NCI-H446 treated with DMSO at 0.1 percent for 48 hours (cell line): Measurements from ENCODE around the gene CSMD2.

Source experiments
- DNase-seq: peaks from one replicate; lab custom pipeline; 2025; lab: John Stamatoyannopoulos, UW

Gene CSMD2

DNA sequence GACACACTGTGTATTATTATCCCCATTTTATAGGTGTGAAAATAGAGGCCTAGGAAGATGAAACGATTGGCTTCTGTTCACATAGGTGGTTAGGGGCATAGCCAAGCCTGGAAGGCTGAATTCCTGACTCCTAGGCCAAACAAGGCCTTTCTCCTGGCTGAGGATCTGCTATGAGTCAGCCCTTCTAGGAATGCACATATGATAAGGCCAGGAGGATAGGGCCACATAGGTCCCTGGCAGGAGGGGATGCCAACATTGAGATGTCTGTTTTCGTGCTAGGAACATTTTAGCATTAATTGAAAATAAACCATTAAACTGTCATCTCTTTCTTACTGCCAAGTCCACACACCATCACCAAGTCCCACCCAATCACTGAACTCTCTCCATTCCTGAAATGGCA lies 9.2 kb downstream of the CSMD2 start:
- no peak for DNase-seq

DNA sequence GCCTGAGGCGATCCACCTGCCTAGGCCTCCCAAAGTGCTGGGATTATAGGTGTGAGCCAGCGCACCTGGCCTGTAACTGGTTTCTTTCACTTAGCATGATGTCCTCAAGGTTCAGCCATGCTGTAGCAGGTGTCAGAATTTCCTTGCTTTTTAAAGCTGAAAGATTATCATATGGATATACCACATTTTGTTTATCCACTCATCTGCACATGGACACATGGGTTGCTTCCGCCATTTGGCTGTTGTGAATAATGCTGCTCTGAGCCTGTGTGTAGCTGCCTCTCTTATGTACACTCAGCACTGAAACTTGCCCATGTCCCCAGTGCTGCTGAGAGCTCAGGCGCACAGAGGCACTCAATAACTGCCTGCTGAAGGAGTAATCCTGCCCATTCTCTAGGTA lies 11.8 kb downstream of the CSMD2 start:
- no peak for DNase-seq

GRCh38 chr1:34149501-34149900 lies 15.5 kb downstream of the CSMD2 start:
- DNase-seq = no peak

DNA sequence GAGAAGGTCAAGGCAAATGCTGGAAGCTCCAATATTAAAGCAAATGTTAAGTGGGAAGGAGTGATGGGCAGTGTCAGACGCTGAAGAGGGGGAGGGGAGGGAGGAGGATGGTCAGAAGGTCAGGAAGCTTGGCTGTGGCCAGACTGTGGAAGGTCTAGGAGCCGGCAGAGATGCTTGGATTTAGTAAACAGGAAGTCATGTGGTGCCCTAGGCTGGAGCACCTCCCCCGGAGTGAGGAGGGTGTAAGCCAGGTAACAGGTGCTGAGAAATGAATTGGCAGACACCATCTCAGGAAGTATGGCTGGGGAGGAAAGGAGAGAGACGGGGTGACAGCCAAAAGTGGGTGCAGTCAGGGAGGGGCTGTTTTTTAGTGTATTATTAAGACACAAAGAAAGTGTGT lies 17.7 kb downstream of the CSMD2 start:
- no peak for DNase-seq

GRCh38 chr1:34144766-34145165 lies 20.3 kb downstream of the CSMD2 start:
- no peak for DNase-seq

GRCh38 chr1:34143975-34144374 lies 21.1 kb downstream of the CSMD2 start:
- no peak for DNase-seq

DNA sequence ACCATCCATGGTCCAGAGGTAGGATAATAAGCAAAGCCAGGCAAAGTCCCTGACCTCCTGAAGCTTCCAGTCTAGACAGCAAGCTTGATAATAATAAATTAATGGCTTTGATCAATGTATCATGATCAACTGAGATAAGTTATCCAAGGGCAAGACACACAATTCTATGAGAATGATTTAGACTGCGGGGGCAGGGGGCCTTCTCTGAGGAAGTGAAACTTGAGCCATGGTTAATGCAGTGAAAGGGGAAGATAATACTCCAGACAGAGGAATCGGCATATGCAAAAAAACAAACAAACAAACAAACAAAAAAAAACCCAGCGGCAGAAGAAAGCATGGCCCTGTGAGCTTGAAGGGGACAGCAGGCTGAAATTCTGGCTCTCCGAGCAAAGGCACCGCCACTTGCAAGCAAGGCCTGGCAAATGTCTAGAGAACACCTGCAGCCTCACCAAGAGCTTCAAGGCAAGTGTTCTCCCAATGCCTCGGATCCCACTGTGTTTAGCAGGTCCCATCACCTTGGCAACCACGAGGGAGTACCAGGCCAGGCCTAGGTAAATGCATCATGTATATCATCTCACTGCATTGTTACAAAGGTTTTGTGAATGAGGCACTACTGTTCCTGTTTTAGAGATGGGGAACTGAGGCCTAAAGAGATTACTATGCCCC lies 24.9 kb downstream of the CSMD2 start:
- DNase-seq = no peak

GRCh38 chr1:34137411-34137810 lies 27.6 kb downstream of the CSMD2 start:
- no peak for DNase-seq

DNA sequence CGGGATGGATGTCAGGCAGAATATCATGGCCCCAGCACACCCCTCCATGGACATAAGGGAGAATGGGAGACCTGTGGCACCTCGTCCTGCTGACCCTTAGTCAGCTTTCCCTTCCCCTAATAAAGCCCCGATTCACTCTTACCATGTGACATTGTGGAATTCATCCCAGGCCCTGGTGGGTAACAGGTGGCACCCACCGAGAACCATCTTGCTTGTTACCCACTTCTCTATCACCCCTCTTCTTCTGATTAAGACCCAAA lies 32.9 kb downstream of the CSMD2 start:
- no peak for DNase-seq

DNA sequence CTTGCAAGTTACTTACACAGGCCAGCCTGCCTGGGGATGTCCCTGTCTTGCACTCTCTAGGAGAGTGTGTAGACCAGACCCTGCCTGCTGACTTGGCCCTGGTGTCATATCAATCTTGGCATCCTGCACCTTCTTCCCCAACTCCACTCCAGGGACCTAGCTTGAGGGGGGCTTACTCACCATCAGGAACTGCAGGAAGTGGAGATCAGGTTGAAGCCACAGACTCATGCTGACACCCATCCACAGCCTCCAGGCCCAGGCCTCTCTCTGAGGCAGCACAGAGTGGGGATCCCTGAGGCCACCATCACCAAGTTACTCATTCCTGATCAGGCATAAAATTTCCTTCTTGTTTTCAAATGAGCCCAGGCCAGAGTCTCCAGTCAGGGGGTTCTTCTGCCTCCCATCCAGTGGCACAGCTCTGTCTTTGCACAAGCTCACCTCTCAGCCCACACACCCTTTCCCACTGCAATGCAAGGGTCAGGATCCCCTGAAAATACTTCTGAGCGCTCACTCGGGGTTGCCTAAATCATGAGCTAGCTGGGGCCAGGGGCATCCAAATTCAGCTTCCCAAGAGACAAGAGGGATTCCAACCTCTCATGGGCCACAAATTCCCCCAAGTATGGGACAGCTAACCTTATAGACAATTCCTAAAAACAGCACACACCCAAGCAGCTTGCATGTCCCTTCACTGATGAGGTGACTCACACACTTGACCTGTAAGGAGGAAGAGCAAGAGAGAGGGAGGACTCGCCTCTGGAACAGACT lies 33.5 kb downstream of the CSMD2 start:
- no peak for DNase-seq

DNA sequence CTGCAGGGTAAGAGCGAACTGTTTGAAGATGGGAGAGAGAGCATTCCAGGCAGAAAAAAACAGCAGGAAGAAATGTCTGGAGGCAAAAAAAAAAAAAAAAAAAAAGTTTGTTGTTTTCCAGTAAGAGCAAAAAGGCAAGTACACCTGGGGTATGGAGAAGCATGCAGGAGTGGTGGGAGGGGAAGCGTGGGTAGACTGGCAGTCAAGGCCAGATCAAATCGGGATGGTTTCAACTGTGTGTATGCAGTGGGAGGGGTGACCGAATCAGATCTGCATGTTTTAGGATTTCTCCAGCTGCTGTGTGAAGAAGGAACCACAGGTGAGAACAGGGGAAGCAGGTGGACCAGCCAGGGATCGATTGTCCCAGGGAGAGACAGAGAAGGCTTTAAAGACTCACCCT lies 34.7 kb downstream of the CSMD2 start:
- no peak for DNase-seq

DNA sequence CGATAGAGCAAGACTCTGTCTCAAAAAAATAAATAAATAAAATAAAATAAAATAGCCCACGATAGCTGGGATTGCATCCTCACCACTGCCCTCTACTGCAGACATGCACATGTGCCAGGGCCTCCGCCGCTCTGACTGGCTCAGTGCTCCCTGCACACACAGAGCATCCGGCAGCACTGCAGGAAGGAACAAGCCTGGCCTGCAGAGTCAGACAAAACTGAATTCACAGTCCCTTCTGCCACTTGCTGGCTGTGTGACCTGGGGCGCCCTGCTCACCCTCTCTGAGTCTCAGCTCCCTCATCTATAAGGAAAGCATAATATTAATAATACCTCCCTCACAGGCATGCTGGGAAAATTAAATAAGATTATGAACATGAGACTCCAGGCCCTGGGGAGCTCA lies 35.4 kb downstream of the CSMD2 start:
- DNase-seq = no peak

DNA sequence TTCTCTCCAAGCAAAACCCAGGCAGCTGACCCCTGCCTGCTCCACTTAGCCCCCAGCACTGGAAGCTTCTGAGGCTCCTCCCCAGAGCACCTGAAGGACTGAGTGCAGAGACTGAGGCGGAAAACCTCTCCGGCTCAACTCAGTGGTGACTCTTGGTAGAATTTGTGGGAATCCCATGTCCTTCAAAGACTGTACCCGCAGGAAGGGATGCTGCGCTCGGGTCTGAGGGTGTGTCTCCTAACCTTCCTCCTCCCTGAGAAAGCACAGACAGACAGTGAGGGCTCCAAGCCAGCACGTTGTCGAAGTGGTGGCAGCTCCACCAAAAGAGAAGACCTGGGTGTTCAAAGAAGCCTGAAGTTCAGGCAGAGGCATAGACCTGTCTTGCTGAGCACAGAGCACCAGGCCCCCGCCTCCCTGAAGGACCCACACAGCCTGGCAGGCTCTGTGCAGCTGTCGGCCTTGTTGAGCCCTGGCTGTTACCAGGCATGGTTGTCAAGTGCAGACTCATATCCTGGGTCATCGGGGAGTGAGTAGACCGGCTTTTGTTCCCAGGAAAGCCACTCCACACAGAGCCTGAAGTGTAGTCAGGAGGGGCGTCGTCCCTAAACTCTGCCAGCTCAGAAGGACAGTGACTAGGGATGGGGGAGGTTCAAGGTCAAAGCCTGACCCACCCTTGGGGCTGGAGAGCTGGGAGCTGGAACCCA lies 36.7 kb downstream of the CSMD2 start:
- no peak for DNase-seq

GRCh38 chr1:34127006-34128000 lies 37.7 kb downstream of the CSMD2 start:
- no peak for DNase-seq

- DNase-seq = no peak
Measured at GRCh38 chr1:34126486-34126885, 38.5 kb downstream of the CSMD2 start.

DNA sequence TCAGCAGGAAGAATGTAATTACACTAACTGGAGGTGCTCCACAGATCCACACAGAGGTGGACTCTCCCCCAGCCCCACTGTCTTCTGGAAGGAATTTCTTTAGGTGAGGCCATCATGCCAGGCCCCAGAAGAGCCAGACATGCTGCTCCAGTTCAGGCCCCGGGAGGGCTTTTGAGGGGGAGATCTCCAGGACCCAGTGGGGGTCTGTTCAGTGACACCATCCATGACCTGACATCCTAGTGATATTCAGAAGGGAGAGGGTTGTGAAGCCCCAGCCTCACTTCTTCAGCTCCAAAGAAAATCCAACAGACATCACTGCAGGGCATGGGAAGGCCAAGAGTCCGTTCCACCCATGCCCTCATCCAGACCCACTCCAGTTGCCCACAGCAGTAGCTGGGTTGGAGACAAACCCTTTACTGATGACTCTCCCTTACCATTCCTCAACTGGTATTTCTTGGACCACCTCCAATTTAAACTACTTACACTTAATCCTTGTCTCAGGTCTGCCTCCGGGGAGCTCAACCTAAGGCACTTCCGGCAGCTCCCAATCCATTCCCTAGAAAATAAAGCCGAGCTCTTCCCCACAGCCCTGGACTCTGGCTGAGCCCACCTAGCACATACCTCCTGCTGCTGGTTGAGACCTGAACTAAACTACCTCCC lies 39.2 kb downstream of the CSMD2 start:
- no peak for DNase-seq

DNA sequence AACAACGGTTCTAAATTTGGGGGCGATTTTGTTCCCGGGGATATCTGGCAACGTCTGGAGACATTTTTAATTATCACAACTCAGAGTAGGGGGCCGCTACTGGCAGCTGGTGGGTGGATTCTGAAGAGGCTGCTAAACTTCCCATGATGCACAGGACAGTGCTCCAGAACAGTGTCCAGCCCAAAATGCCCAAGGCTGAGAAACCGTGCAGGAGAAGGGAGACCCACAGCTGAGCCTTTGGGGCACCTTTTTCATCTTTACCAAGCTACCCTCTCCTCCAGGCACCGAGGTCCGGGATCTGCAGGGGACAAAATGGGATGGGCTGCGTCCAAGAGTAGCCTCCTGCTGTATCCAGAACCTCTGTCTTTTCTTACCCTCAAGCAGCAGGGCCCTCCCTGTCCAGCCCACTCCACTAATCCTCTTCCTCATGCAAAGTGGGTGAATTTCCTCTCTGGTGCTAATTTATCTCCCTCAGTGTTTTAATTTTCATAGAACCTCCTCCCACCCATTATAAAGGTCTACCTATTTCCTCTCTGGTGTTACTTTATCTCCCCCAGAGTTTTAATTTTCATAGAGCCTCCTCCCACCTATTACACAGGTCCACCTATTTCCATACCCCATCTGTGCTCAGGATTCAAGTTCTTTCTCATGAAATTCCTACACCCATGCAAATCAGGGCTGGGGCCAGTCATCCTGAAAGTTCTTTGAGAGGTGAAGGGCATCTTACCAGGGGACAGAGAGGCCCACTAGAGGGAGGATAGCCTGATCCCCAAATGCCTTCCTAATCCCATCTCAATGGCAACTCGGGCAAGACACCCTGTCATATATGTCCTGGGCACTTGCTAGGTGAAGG lies 42.7 kb downstream of the CSMD2 start:
- no peak for DNase-seq

DNA sequence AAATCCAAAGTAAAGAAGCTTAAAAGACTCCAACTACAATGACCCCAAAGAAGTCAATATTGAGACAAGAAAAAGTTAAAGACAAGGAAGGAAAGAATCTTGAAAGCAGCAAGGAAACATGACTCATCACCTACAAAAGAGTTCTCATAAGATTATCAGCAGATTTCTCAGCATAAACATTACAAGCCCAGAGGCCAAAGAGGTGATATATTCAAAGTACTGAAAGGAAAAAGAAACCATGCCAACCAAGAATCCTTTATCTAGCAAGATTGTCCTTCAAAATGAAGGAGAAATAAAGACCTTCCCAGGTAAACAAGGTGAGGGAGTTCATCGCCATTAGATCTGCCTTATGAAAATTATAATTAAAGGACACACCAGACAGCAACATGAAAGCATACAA lies 49.8 kb downstream of the CSMD2 start:
- no peak for DNase-seq

DNA sequence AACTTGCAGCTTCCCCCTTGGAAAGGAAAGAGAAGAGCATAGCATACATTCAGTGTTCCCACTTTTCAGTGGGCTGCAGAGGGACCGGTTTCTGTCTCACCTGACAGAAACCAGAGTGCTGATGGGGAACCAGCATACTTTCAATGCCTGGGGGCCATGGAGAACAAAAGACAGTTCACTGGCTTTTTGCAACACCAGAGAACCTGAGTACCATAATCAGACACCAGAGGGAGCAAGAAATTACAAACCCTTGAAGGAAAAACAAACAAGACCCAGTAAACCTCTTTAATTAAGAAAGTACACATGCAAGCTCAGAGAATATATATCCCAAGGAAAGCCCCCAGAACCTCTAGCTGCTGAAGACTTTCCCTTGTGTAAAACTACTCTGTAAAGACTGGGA lies 51.1 kb downstream of the CSMD2 start:
- no peak for DNase-seq

- DNase-seq = no peak
Measured at GRCh38 chr1:34113362-34113761, 51.7 kb downstream of the CSMD2 start.

DNA sequence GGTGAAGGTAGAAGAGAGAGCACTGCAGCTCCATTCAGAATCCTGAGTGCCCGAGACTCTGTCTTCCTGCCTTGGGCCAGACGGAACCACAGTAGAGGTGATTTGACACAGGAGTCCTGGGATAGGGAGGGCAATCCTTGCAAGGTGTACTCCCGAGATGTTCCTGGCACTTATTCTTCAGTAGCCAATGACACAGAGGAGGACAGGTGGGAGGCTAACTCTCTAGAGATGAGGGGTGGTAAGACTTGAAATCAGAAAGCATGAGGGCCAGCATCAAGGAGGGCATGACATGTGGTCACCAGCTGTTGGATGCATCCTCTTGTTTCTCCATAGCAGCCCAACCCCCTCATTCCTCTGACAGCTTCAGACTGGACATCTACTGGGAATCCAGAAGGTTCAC lies 56.3 kb downstream of the CSMD2 start:
- no peak for DNase-seq
